Skeletal muscle tissue (tissue), 4 donors: ENCODE measurements around the gene FRYL. TPM values are rescaled to one million over a fixed set of nuclear protein-coding genes. Genes with fewer than 3 reads are reported as not detected.

Source experiments
- H3K27ac ChIP-seq: one replicate; pipeline ENCODE4 v1.7.0; 2013; ENCODE audit warnings: mild to moderate bottlenecking, low read depth, low read length, inconsistent platforms
- H3K27me3 ChIP-seq, 3 donors: one replicate each; pipeline ENCODE4 v1.7.0; 2013; ENCODE audit warnings: low read length in 3 of 3; ENCODE audit not compliant: control insufficient read depth in 3 of 3, insufficient read depth in 3 of 3
- H3K36me3 ChIP-seq, 3 donors: one replicate each; pipeline ENCODE4 v1.7.0; 2013; ENCODE audit warnings: low read length in 3 of 3; ENCODE audit not compliant: control insufficient read depth in 3 of 3, insufficient read depth in 3 of 3
- H3K4me1 ChIP-seq, 3 donors: one replicate each; pipeline ENCODE4 v1.7.0; 2013; ENCODE audit warnings: low read length in 3 of 3, mild to moderate bottlenecking in 3 of 3; ENCODE audit not compliant: control insufficient read depth in 3 of 3, insufficient read depth in 3 of 3
- H3K4me3 ChIP-seq, 3 donors: one replicate each; pipeline ENCODE4 v1.7.0; 2013; ENCODE audit warnings: low read length in 3 of 3
- H3K9ac ChIP-seq, 3 donors: one replicate each; pipeline ENCODE4 v1.7.0; 2013; ENCODE audit warnings: low read length in 3 of 3, mild to moderate bottlenecking in 3 of 3, moderate library complexity in 2 of 3, low read depth in 1 of 3
- H3K9me3 ChIP-seq, 3 donors: one replicate each; pipeline ENCODE4 v1.7.0; 2013; ENCODE audit warnings: low read length in 3 of 3; ENCODE audit not compliant: control insufficient read depth in 3 of 3
- total RNA-seq: library from RNA; depleted of rRNA; stranded (reverse); fragments of >200 nt; gene quantifications from one replicate; pipeline ENCODE4 v1.2.3, GENCODE V29; 2014
- donor health status: Osteomylitis.

FRYL gene
- total RNA-seq, 1 donor from 2014 or later: 66.3 TPM

GRCh38 chr4:48653217-48654014, 126.7 kb downstream of the FRYL start:
- Histone ChIP-seq H3K36me3 (no peaks in the 10 kb centered on the region), H3K9me3 (no peaks in the 10 kb centered on the region), H3K4me1 (peaks cover 4 to 15% (median 11%) of the 10 kb centered on the region in 3 donors), H3K27ac (no peak overlapping the region), H3K27me3 (no peaks in the 10 kb centered on the region), H3K4me3 (peak overlapping the region; percentile 15 to 60 (median 35)), H3K9ac (peak overlapping the region; percentile 1 to 61 (median 19))

- Histone ChIP-seq H3K9me3 (no peaks in the 10 kb centered on the region), H3K36me3 (no peaks in the 10 kb centered on the region), H3K27me3 (no peaks in the 10 kb centered on the region), H3K27ac (no peak overlapping the region), H3K4me1 (peaks cover 4 to 15% (median 11%) of the 10 kb centered on the region in 3 donors), H3K9ac (no peak overlapping the region), H3K4me3 (no peak overlapping the region)
These were observed 128.2 kb downstream of the FRYL start for GRCh38 chr4:48651914-48652313.

GRCh38 chr4:48649505-48649904, 130.6 kb downstream of the FRYL start:
- peaks cover 2 to 16% (median 14%) of the 10 kb centered on the region in 3 donors for H3K4me1 ChIP-seq
- H3K9me3 ChIP-seq: no peaks in the 10 kb centered on the region
- no peak overlapping the region for H3K27ac ChIP-seq
- H3K9ac ChIP-seq: no peak overlapping the region
- H3K27me3 ChIP-seq: no peaks in the 10 kb centered on the region
- no peak overlapping the region for H3K4me3 ChIP-seq
- H3K36me3 ChIP-seq: no peaks in the 10 kb centered on the region

- no peaks in the 10 kb centered on the region for H3K36me3 ChIP-seq
- no peak overlapping the region for H3K9ac ChIP-seq
- no peak overlapping the region for H3K4me3 ChIP-seq
- H3K27me3 ChIP-seq: no peaks in the 10 kb centered on the region
- H3K9me3 ChIP-seq: no peaks in the 10 kb centered on the region
- H3K4me1 ChIP-seq: peaks cover 0 to 12% (median 9%) of the 10 kb centered on the region in 3 donors
- no peak overlapping the region for H3K27ac ChIP-seq
These were observed 134.8 kb downstream of the FRYL start for GRCh38 chr4:48645225-48645794.

GRCh38 chr4:48642421-48643374, 137.4 kb downstream of the FRYL start:
- no peaks in the 10 kb centered on the region for H3K36me3 ChIP-seq
- H3K27ac ChIP-seq: no peak overlapping the region
- H3K9ac ChIP-seq: no peak overlapping the region
- H3K9me3 ChIP-seq: no peaks in the 10 kb centered on the region
- peaks cover 0 to 12% (median 9%) of the 10 kb centered on the region in 3 donors for H3K4me1 ChIP-seq
- no peaks in the 10 kb centered on the region for H3K27me3 ChIP-seq
- no peak overlapping the region for H3K4me3 ChIP-seq

- H3K27me3 ChIP-seq: no peaks in the 10 kb centered on the region
- no peak overlapping the region for H3K4me3 ChIP-seq
- H3K9me3 ChIP-seq: no peaks in the 10 kb centered on the region
- peaks cover 0 to 11% (median 9%) of the 10 kb centered on the region in 3 donors for H3K4me1 ChIP-seq
- H3K9ac ChIP-seq: no peak overlapping the region
- H3K36me3 ChIP-seq: no peaks in the 10 kb centered on the region
- H3K27ac ChIP-seq: no peak overlapping the region
These were observed 138.7 kb downstream of the FRYL start for GRCh38 chr4:48641401-48641800.

- Histone ChIP-seq H3K27me3 (no peaks in the 10 kb centered on the region), H3K4me1 (peaks cover 0 to 9% (median 9%) of the 10 kb centered on the region in 3 donors), H3K4me3 (no peak overlapping the region), H3K9me3 (no peaks in the 10 kb centered on the region), H3K9ac (no peak overlapping the region), H3K36me3 (no peaks in the 10 kb centered on the region), H3K27ac (no peak overlapping the region)
These were observed 139.4 kb downstream of the FRYL start for GRCh38 chr4:48640699-48641098.

GRCh38 chr4:48640225-48640624, 139.9 kb downstream of the FRYL start:
- H3K27ac ChIP-seq: no peak overlapping the region
- no peaks in the 10 kb centered on the region for H3K36me3 ChIP-seq
- H3K4me3 ChIP-seq: no peak overlapping the region
- H3K9me3 ChIP-seq: no peaks in the 10 kb centered on the region
- no peaks in the 10 kb centered on the region for H3K27me3 ChIP-seq
- peaks cover 3 to 10% (median 9%) of the 10 kb centered on the region in 3 donors for H3K4me1 ChIP-seq
- H3K9ac ChIP-seq: no peak overlapping the region

- H3K9me3 ChIP-seq: no peaks in the 10 kb centered on the region
- H3K27ac ChIP-seq: no peak overlapping the region
- H3K9ac ChIP-seq: no peak overlapping the region
- no peak overlapping the region for H3K4me3 ChIP-seq
- peaks cover 3 to 10% (median 9%) of the 10 kb centered on the region in 3 donors for H3K4me1 ChIP-seq
- H3K36me3 ChIP-seq: no peaks in the 10 kb centered on the region
- no peaks in the 10 kb centered on the region for H3K27me3 ChIP-seq
These were observed 140.3 kb downstream of the FRYL start for GRCh38 chr4:48639807-48640206.
